NCI-H82 (cell line): ENCODE results near the gene NUP85.
A peak's percentile ranks its signal among the peaks of the same experiment; 100 is the strongest.
"Not testable (repeated sequence)": the region's sequence is repeated elsewhere in the genome, so short reads cannot be mapped to it uniquely, and the experiment has no call there.

Source experiments
- DNase-seq: peaks from one replicate; lab custom pipeline; 2025; lab: John Stamatoyannopoulos, UW

Gene NUP85

GRCh38 chr17:75269844-75270217 is 64.4 kb downstream of the NUP85 start:
- DNase-seq: no peak

GRCh38 chr17:75270218-75270965 is 64.9 kb downstream of the NUP85 start:
- peak; percentile 91 for DNase-seq

GRCh38 chr17:75270966-75271232 is 65.4 kb downstream of the NUP85 start, which contains the start of gene MIF4GD:
Gene MIF4GD (minus strand): TSS chr17:75271231. CDS start chr17:75270195, 1,036 bp downstream.
- no peak for DNase-seq

GRCh38 chr17:75271233-75271954 is 65.9 kb downstream of the NUP85 start:
- peak; percentile 88 for DNase-seq

- DNase-seq: peak; percentile 43
Measured at GRCh38 chr17:75271955-75272847, 66.7 kb downstream of the NUP85 start.

- no peak for DNase-seq
Measured at GRCh38 chr17:75272848-75273184, 67.3 kb downstream of the NUP85 start.

GRCh38 chr17:75273977-75274708 is 68.7 kb downstream of the NUP85 start:
- DNase-seq: no peak

GRCh38 chr17:75277664-75278071 is 72.2 kb downstream of the NUP85 start:
- DNase-seq: no peak

- not testable (repeated sequence) for DNase-seq
Measured at GRCh38 chr17:75280189-75280588, 74.7 kb downstream of the NUP85 start.

- no peak for DNase-seq
Measured at GRCh38 chr17:75285123-75285522, 79.6 kb downstream of the NUP85 start.
